Psoas muscle (tissue), 8 donors: Measurements from ENCODE around the gene TRMT11. TPM values are rescaled to one million over a fixed set of nuclear protein-coding genes. Genes with fewer than 3 reads are reported as not detected.
"Not testable (repeated sequence)": the region's sequence is repeated elsewhere in the genome, so short reads cannot be mapped to it uniquely, and the experiment has no call there.

Experiments used
- ATAC-seq, 4 donors: fragments of 200-7000 bp; cut with Tn5 transposase; one replicate each; pipeline ENCODE4 v1.9.1; 2020; ENCODE audit warnings: moderate library complexity in 3 of 4, mild to moderate bottlenecking in 2 of 4
- DNase-seq, 2 donors: peaks; one replicate each; pipeline ENCODE4 v3.0.0-alpha.2; 2020
- H3K27ac ChIP-seq: fragments of 200-600 bp; one replicate; pipeline ENCODE4 v1.8.0; 2022
- H3K27me3 ChIP-seq, 3 donors: fragments of 200-600 bp in 1 of 3; one replicate each; pipeline versions ENCODE4 v1.6.1 to v1.8.0; 2013 to 2022; ENCODE audit warnings: low read length in 2 of 3, mild to moderate bottlenecking in 2 of 3, moderate library complexity in 1 of 3; ENCODE audit not compliant: insufficient read depth in 3 of 3
- H3K36me3 ChIP-seq, 2 donors: fragments of 200-600 bp in 1 of 2; one replicate each; pipeline versions ENCODE4 v1.6.1 to v1.8.0; 2013 to 2022; ENCODE audit warnings: low read depth in 1 of 2, mild to moderate bottlenecking in 1 of 2, moderate library complexity in 1 of 2; ENCODE audit not compliant: insufficient read depth in 1 of 2
- H3K4me1 ChIP-seq: fragments of 200-600 bp; one replicate; pipeline ENCODE4 v1.8.0; 2022
- H3K4me3 ChIP-seq: fragments of 200-600 bp; one replicate; pipeline ENCODE4 v1.8.0; 2022; ENCODE audit warnings: mild to moderate bottlenecking
- H3K9me3 ChIP-seq: fragments of 200-600 bp; one replicate; pipeline ENCODE4 v1.8.0; 2022
- CTCF ChIP-seq: fragments of 200-600 bp; IDR thresholded peaks from one replicate; pipeline ENCODE4 v1.8.0; 2022; ENCODE audit warnings: antibody characterized with exemption
- WGBS, 3 donors: extraction: QIAGEN DNeasy Blood & Tissue Kit; methylation state at CpG; one replicate each; pipeline versions ENCODE4 v1.1.6 to v1.1.7; 2013; 5-methylcytosine and 5-hydroxymethylcytosine counted together
- intact Hi-C, 2 donors: fragments of 100-400 bp; cut with DNase I; formaldehyde crosslinking; loops; one replicate each; pipeline versions ENCODE4 v1.11.0 to v1.14.2; 2022
- polyA plus RNA-seq, 3 donors: library from polyadenylated mRNA; stranded (reverse); fragments of 200-250 nt; gene quantifications; one replicate each; pipeline ENCODE4 v1.2.3, GENCODE V29; 2013
- total RNA-seq, 4 donors: library from RNA; stranded (reverse); fragmentation: NEBNext Ultra II Directional in 2 of 4; extraction: Animal tissue kit (Norgen Biotek cat#: 25700) in 2 of 4; gene quantifications; one replicate each; pipeline versions ENCODE4 v1.2.1 to v1.2.4, GENCODE V29; 2021 to 2023
- donor health status: healthy with polysubstance abuse.
- donor health status: DM: no; HTN: no; CAD: no; lungs with moderate emphysema.
- donor health status: Bipolar disorder and iron deficiency.
- donor health status: healthy.
- donor health status: DM: yes; HTN: yes; CAD: no.
- donor health status: DM: no; HTN: no; CAD: no.
- donor health status: DM: no; HTN: no; CAD: no.
- donor health status: DM: yes; HTN: yes; CAD: no.

Gene TRMT11
- total and polyA plus RNA-seq, 7 donors: 4.1 to 9.3 (median 7.8) TPM

DNA sequence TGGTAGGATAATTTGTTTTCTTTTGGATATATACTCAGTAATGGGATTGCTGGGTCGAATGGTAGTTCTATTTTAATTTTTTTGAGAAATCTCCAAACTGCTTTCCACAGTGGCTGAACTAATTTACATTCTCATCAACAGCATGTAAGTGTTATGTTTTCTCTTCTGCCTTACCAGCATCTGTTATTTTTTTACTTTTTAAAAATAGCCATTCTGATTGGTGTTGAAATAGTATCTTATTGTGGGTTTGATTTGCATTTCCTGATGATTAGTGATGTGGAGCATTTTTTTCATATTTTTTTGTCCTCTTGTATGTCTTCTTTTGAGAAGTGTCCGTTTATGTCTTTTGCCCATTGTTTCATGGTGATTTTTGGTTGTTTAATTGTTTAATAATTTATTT lies 17.8 kb upstream of the TRMT11 start:
- H3K4me1 ChIP-seq: peaks cover 5% of the 10 kb centered on the region
- TF ChIP-seq CTCF: no peak
- no peak overlapping the region for H3K27ac ChIP-seq
- H3K9me3 ChIP-seq: no peaks in the 10 kb centered on the region
- H3K36me3 ChIP-seq: peaks cover 0 to 34% of the 10 kb centered on the region in 2 donors
- WGBS, 3 donors: 63 to 80% (median 70%) methylated on average over 2 of the region's 2 CpGs
- no peaks in the 10 kb centered on the region for H3K27me3 ChIP-seq
- no peak overlapping the region for H3K4me3 ChIP-seq
- DNase-seq (no peak), ATAC-seq (no peak)
- intact Hi-C loops: no loop called here

- Histone ChIP-seq H3K4me1 (no peaks in the 10 kb centered on the region), H3K9me3 (no peaks in the 10 kb centered on the region), H3K36me3 (peaks cover 3 to 48% of the 10 kb centered on the region in 2 donors), H3K27ac (no peak overlapping the region), H3K27me3 (no peaks in the 10 kb centered on the region), H3K4me3 (no peak overlapping the region)
- ATAC-seq: no peak
- DNase-seq: no peak
- intact Hi-C loops: loop anchor here (5.0 to 10.0 kb wide), 3 partner anchors 113 to 178 kb away; partner anchors contain the start of gene NCOA7 (in 1 of the 2)
- TF ChIP-seq CTCF: no peak
- 0 to 65% (median 2%) methylated on average over 2 of the region's 2 CpGs for WGBS, 3 donors
These were observed 15.6 kb upstream of the TRMT11 start for GRCh38 chr6:125970760-125971159.

DNA sequence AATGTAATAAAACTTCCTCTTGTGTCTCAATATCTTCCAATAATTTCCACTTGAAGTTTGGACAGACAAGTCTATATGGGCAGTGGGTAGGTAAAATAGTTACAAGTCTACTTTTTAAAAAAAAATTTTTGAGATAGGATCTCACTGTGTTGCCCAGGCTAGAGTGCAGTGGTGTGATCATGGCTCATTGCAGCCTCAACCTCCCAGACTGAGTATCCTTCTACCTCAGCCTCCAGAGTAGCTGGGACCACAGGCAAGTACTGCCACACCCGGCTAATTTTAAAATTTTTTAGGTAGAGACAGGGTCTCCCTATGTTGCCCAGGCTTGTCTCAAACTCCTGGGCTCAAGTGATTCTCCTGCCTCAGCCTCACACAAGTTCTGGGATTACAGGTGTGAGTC lies 13.9 kb upstream of the TRMT11 start:
- WGBS, 3 donors: 96 to 100% (median 100%) methylated on average over 1 of the region's 1 CpG
- H3K27ac ChIP-seq, DNase-seq, H3K4me3 ChIP-seq, H3K27me3 ChIP-seq, ATAC-seq, H3K9me3 ChIP-seq, H3K4me1 ChIP-seq: not testable (repeated sequence)
- peaks cover 3 to 52% of the 10 kb centered on the region in 2 donors for H3K36me3 ChIP-seq
- intact Hi-C loops: loop anchor here (2.0 to 10.0 kb wide), 4 partner anchors 115 to 660 kb away; partner anchors contain the start of gene NCOA7 (in 1 of the 2)

- Histone ChIP-seq H3K27ac (no peak overlapping the region), H3K27me3 (no peaks in the 10 kb centered on the region), H3K9me3 (no peaks in the 10 kb centered on the region), H3K4me1 (no peaks in the 10 kb centered on the region), H3K36me3 (peaks cover 3 to 49% of the 10 kb centered on the region in 2 donors), H3K4me3 (no peak overlapping the region)
- 48 to 54% (median 53%) methylated on average over 5 of the region's 5 CpGs for WGBS, 3 donors
- DNase-seq (no peak), ATAC-seq (peak in 1 of 4 donors; percentile 74)
- TF ChIP-seq CTCF: peak; percentile 48
- intact Hi-C loops: loop anchor here (5.0 to 10.0 kb wide), 3 partner anchors 117 to 182 kb away; partner anchors contain the start of gene NCOA7 (in 1 of the 2)
These were observed 12.0 kb upstream of the TRMT11 start for GRCh38 chr6:125974214-125974866.

GRCh38 chr6:125979101-125979500 lies 7.2 kb upstream of the TRMT11 start:
- intact Hi-C loops: loop anchor here in 1 of 2 donors (10.0 kb wide), 1 partner anchor 124 kb away; no protein-coding TSS in a partner anchor
- WGBS, 3 donors: 90 to 95% (median 92%) methylated on average over 3 of the region's 3 CpGs

More at GRCh38 chr6:125979101-125979500, 7.2 kb upstream of the TRMT11 start:
- no peak overlapping the region for H3K27ac ChIP-seq
- no peak overlapping the region for H3K4me3 ChIP-seq
- H3K9me3 ChIP-seq: no peaks in the 10 kb centered on the region
- ATAC-seq (no peak), DNase-seq (no peak)
- TF ChIP-seq CTCF: no peak
- H3K36me3 ChIP-seq: peaks cover 3 to 51% of the 10 kb centered on the region in 2 donors
- H3K27me3 ChIP-seq: no peaks in the 10 kb centered on the region
- no peaks in the 10 kb centered on the region for H3K4me1 ChIP-seq
